Memory B cell (primary cell): ENCODE measurements around the gene SCAMP4.

Experiments
- ATAC-seq: fragments of 150-1000 bp; cut with Tn5 transposase; 2 replicates; pipeline ENCODE4 v1.10.0; 2021; ENCODE audit warnings: low read depth, mild to moderate bottlenecking, moderate library complexity
- DNase-seq, 2 donors: peaks; one replicate each; pipeline ENCODE4 v3.0.0; 2022; ENCODE audit warnings: low spot score in 2 of 2
- H3K27ac Mint-ChIP-seq: one replicate; pipeline ENCODE4 v1.8.0; 2022; ENCODE audit warnings: mild to moderate bottlenecking, moderate library complexity, mixed read lengths
- H3K27me3 Mint-ChIP-seq: one replicate; pipeline ENCODE4 v1.8.0; 2022; ENCODE audit warnings: mixed read lengths
- H3K36me3 Mint-ChIP-seq: one replicate; pipeline ENCODE4 v1.8.0; 2022; ENCODE audit warnings: mild to moderate bottlenecking, mixed read lengths
- H3K4me1 Mint-ChIP-seq: one replicate; pipeline ENCODE4 v1.8.0; 2022; ENCODE audit warnings: mixed read lengths
- H3K4me3 Mint-ChIP-seq: one replicate; pipeline ENCODE4 v1.8.0; 2022; ENCODE audit warnings: mild to moderate bottlenecking, moderate library complexity, mixed read lengths
- H3K9me3 Mint-ChIP-seq: one replicate; pipeline ENCODE4 v1.8.0; 2022; ENCODE audit warnings: mixed read lengths

SCAMP4 gene

GRCh38 chr19:1969176-1970002 lies 64.2 kb downstream of the SCAMP4 start:
- Mint-ChIP-seq H3K27me3 (no peaks in the 10 kb centered on the region), H3K36me3 (peaks cover 8% of the 10 kb centered on the region), H3K4me1 (peaks cover 15% of the 10 kb centered on the region), H3K9me3 (no peaks in the 10 kb centered on the region), H3K4me3 (no peak overlapping the region), H3K27ac (no peak overlapping the region)
- ATAC-seq (no peak), DNase-seq (no peak)

DNA sequence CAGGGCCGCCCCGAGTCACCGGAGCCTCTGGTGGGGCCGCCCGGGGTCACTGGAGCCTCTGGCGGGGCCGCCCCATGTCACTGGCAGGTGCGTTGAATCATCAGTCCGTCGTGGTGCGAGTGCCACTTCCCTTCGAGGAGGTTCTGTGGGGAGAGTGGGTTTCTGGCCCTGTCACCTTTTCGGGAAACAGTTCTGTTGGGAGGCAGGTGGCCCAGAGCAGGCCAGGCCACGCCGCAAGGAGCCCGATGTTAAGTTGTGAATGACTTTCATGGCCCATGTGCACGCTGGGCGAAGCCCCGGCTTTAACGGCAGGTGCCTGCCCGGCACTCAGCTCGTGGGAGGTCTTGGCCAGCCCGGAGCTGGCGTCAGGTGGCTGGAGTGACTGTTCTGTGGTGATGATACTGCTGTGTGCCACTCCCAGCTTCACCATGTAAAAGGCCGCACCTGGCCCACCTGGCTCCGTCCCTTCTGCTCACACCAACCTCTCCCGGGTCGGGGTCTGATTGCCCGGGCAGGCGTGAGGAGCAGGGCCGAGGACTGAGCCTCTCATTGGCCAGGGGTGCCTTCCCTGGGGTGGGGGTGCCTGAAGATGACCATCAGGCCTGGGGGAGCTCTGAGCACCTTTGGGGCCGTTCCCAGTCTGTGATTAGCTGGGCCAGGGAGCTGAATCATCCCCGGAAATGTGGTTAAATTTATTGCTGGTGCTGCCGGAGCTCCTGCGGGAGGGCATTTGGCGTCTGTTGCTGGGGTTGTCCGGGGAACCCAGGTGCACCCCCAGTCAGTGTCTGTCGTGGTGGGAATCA lies 65.0 kb downstream of the SCAMP4 start:
- Mint-ChIP-seq H3K36me3 (peaks cover 12% of the 10 kb centered on the region), H3K27ac (no peak overlapping the region), H3K9me3 (no peaks in the 10 kb centered on the region), H3K4me1 (peaks cover 15% of the 10 kb centered on the region), H3K4me3 (no peak overlapping the region), H3K27me3 (no peaks in the 10 kb centered on the region)
- DNase-seq = no peak
- no peak for ATAC-seq

GRCh38 chr19:1970806-1971502 lies 65.8 kb downstream of the SCAMP4 start:
- Mint-ChIP-seq H3K9me3 (no peaks in the 10 kb centered on the region), H3K36me3 (peaks cover 12% of the 10 kb centered on the region), H3K4me1 (peaks cover 14% of the 10 kb centered on the region), H3K4me3 (no peak overlapping the region), H3K27ac (no peak overlapping the region), H3K27me3 (no peaks in the 10 kb centered on the region)
- ATAC-seq (no peak), DNase-seq (no peak)

- DNase-seq = no peak
- Mint-ChIP-seq H3K4me1 (peaks cover 10% of the 10 kb centered on the region), H3K9me3 (no peaks in the 10 kb centered on the region), H3K27me3 (no peaks in the 10 kb centered on the region), H3K27ac (peak overlapping the region; percentile 14), H3K4me3 (no peak overlapping the region), H3K36me3 (peaks cover 11% of the 10 kb centered on the region)
- peak; percentile 74 for ATAC-seq
Observed at GRCh38 chr19:1974381-1975161, 69.4 kb downstream of the SCAMP4 start.

DNA sequence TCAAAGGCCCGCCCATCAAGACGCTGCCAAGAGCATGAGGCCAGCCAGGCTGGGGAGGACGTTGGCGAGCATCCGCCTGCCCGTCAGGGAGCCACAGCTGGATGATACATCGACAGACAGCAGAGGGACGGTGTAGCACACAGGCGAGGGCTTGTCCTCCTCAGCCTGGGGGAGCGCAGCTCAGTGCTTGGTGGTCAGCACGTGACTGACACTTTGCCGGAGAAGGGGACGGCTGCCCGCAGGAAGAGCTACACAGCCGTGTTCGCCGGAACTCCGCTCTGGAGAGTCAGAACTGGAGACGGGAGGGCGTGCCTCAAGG lies 69.9 kb downstream of the SCAMP4 start:
- no peaks in the 10 kb centered on the region for H3K27me3 Mint-ChIP-seq
- H3K9me3 Mint-ChIP-seq = no peaks in the 10 kb centered on the region
- peaks cover 11% of the 10 kb centered on the region for H3K36me3 Mint-ChIP-seq
- H3K4me1 Mint-ChIP-seq = peaks cover 9% of the 10 kb centered on the region
- DNase-seq (no peak), ATAC-seq (no peak)
- H3K4me3 Mint-ChIP-seq = no peak overlapping the region
- no peak overlapping the region for H3K27ac Mint-ChIP-seq
